Right lobe of liver (tissue), 6 donors: ENCODE results near the gene CXCR4. TPM values are rescaled to one million over a fixed set of nuclear protein-coding genes. Genes with fewer than 3 reads are reported as not detected.

Experiments used
- ATAC-seq, 4 donors: fragments of 200-7000 bp; cut with Tn5 transposase; one replicate each; pipeline ENCODE4 v1.9.1; 2020; ENCODE audit warnings: mild to moderate bottlenecking in 4 of 4, moderate library complexity in 4 of 4
- DNase-seq, 3 donors: peaks; one replicate each; pipeline ENCODE4 v3.0.0-alpha.2; 2020
- H3K27ac ChIP-seq, 3 donors: fragments of 200-600 bp; one replicate each; pipeline ENCODE4 v1.8.0; 2022
- H3K27me3 ChIP-seq, 2 donors: fragments of 200-600 bp; one replicate each; pipeline ENCODE4 v1.8.0; 2022
- H3K36me3 ChIP-seq, 4 donors: fragments of 200-600 bp; sonication (generic) in 1 of 4; one replicate each; pipeline versions ENCODE4 v1.5.1 to v1.8.0; 2017 to 2022; ENCODE audit warnings: control low read depth in 1 of 4
- H3K4me1 ChIP-seq, 4 donors: fragments of 200-600 bp; sonication (generic) in 1 of 4; one replicate each; pipeline versions ENCODE4 v1.5.1 to v1.8.0; 2017 to 2022; ENCODE audit warnings: control low read depth in 1 of 4
- H3K4me3 ChIP-seq, 3 donors: fragments of 200-600 bp; one replicate each; pipeline ENCODE4 v1.8.0; 2022
- H3K9me3 ChIP-seq, 4 donors: fragments of 200-600 bp; sonication (generic) in 1 of 4; one replicate each; pipeline versions ENCODE4 v1.5.1 to v1.8.0; 2017 to 2022; ENCODE audit warnings: control low read depth in 1 of 4
- CTCF ChIP-seq, 4 donors: fragments of 200-600 bp in 3 of 4; fragments of 450-650 bp in 1 of 4; IDR thresholded peaks; one replicate each; pipeline versions ENCODE4 v1.5.1 to v1.8.0; 2016 to 2022; ENCODE audit warnings: antibody characterized with exemption in 4 of 4, mild to moderate bottlenecking in 2 of 4
- POLR2A ChIP-seq: fragments of 450-650 bp; IDR thresholded peaks from one replicate; pipeline ENCODE4 v1.6.1; 2017; ENCODE audit warnings: antibody characterized with exemption, mild to moderate bottlenecking
- WGBS: methylation state at CpG from one replicate; pipeline ENCODE4 v1.1.6; 2018; ENCODE audit warnings: low coverage, low lambda C conversion rate; ENCODE audit not compliant: insufficient coverage; ENCODE audit errors: missing lambda C conversion rate; 5-methylcytosine and 5-hydroxymethylcytosine counted together
- intact Hi-C, 2 donors: fragments of 100-400 bp; cut with DNase I; formaldehyde crosslinking; loops; one replicate each; pipeline versions ENCODE4 v1.11.2 to v1.14.1; 2022
- total RNA-seq, 6 experiments: library from RNA; depleted of rRNA in 2 of 6; stranded (reverse); fragments of >200 nt in 2 of 6; fragmentation: NEBNext Ultra II Directional in 3 of 6; extraction: Animal tissue kit (Norgen Biotek cat#: 25700) in 3 of 6; gene quantifications; one replicate each; pipeline versions ENCODE4 v1.1.0 to v1.2.4, GENCODE V29; 2016 to 2023
- donor health status: DM: no; HTN: yes; CAD: no.
- donor health status: DM: no; HTN: no; CAD: no.
- donor health status: DM: no; HTN: no; CAD: no.
- donor health status: DM: no; HTN: yes; CAD: no.
- donor health status: DM: no; HTN: yes; CAD: no.

Gene CXCR4
- total RNA-seq, 6 experiments from 2014 or later: 1.8 to 12.6 (median 6.9) TPM

GRCh38 chr2:136070913-136071312 lies 47.0 kb downstream of the CXCR4 start:
- Histone ChIP-seq H3K4me3 (no peak overlapping the region), H3K9me3 (no peaks in the 10 kb centered on the region), H3K27ac (no peak overlapping the region), H3K36me3 (no peaks in the 10 kb centered on the region), H3K27me3 (no peaks in the 10 kb centered on the region), H3K4me1 (no peaks in the 10 kb centered on the region)
- no peak for DNase-seq
- intact Hi-C loops: no loop called here
- 75% methylated on average over 4 of the region's 4 CpGs for WGBS
- TF ChIP-seq CTCF (IDR thresholded peaks at IDR 0.05): no peak
- no peak for TF ChIP-seq POLR2A
- ATAC-seq: no peak

GRCh38 chr2:136069773-136070172 lies 48.2 kb downstream of the CXCR4 start:
- Histone ChIP-seq H3K36me3 (no peaks in the 10 kb centered on the region), H3K27ac (no peak overlapping the region), H3K27me3 (no peaks in the 10 kb centered on the region), H3K4me1 (no peaks in the 10 kb centered on the region), H3K4me3 (no peak overlapping the region), H3K9me3 (no peaks in the 10 kb centered on the region)
- intact Hi-C loops: no loop called here
- WGBS: 82% methylated on average over 3 of the region's 3 CpGs
- TF ChIP-seq CTCF (IDR thresholded peaks at IDR 0.05): no peak
- no peak for TF ChIP-seq POLR2A
- no peak for DNase-seq
- ATAC-seq: no peak

- DNase-seq (no peak), ATAC-seq (no peak)
- H3K4me3 ChIP-seq: no peak overlapping the region
- TF ChIP-seq CTCF (IDR thresholded peaks at IDR 0.05): no peak
- no peak overlapping the region for H3K27ac ChIP-seq
- intact Hi-C loops: no loop called here
- no peaks in the 10 kb centered on the region for H3K9me3 ChIP-seq
- 52% methylated on average over 4 of the region's 4 CpGs for WGBS
- H3K36me3 ChIP-seq: no peaks in the 10 kb centered on the region
- no peaks in the 10 kb centered on the region for H3K4me1 ChIP-seq
- no peaks in the 10 kb centered on the region for H3K27me3 ChIP-seq
Measured at GRCh38 chr2:136068581-136069227, 49.2 kb downstream of the CXCR4 start.

GRCh38 chr2:136067897-136068580 lies 49.9 kb downstream of the CXCR4 start:
- TF ChIP-seq POLR2A (no peak), CTCF (IDR thresholded peaks at IDR 0.05) (no peak)
- H3K4me3 ChIP-seq: no peak overlapping the region
- WGBS: 48% methylated on average over 9 of the region's 11 CpGs
- DNase-seq: no peak
- ATAC-seq: no peak
- no peaks in the 10 kb centered on the region for H3K36me3 ChIP-seq
- intact Hi-C loops: no loop called here
- no peaks in the 10 kb centered on the region for H3K9me3 ChIP-seq
- no peak overlapping the region for H3K27ac ChIP-seq
- no peaks in the 10 kb centered on the region for H3K4me1 ChIP-seq
- H3K27me3 ChIP-seq: no peaks in the 10 kb centered on the region
